Uterus (tissue), 2 donors: ENCODE data around the gene TMEM81.

Source experiments
- CTCF ChIP-seq, 4 experiments: fragments of 200-600 bp in 2 of 4; fragments of 450-650 bp in 2 of 4; sonication (generic) in 2 of 4; IDR thresholded peaks; one replicate each; pipeline ENCODE4 v1.5.1; 2016 to 2019; ENCODE audit warnings: antibody characterized with exemption in 4 of 4, mild to moderate bottlenecking in 2 of 4, moderate library complexity in 1 of 4
- POLR2A ChIP-seq, 2 donors: fragments of 450-650 bp; IDR thresholded peaks; one replicate each; pipeline ENCODE4 v1.6.1; 2016; ENCODE audit warnings: antibody characterized with exemption in 2 of 2, mild to moderate bottlenecking in 1 of 2, moderate library complexity in 1 of 2

DNA sequence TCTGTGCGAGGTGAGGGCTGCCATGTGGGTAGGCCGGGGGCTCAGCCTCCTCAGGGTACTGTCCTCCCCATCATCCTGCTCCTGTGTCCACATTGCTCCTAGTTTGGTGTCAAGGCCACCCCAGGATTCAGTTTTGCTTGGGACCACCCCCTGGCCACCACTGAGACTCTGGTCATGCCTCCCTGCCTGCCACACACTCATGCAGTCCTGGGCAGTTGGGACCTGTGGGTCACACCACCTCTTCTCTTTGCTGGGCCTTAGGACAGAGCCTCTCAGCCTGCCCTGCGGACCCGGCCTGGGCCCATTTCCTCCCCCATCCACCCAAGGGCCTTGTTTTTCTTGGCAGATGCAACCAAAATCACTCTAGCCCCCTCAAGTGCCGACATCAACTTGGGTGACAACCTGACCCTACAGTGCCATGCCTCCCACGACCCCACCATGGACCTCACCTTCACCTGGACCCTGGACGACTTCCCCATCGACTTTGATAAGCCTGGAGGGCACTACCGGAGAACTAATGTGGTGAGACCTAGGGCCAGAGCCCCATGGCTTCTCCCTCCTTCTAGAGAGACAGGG, 19.4 kb downstream of the TMEM81 start:
- no peak for TF ChIP-seq CTCF (IDR thresholded peaks at IDR 0.05)
- no peak for TF ChIP-seq POLR2A (IDR thresholded peaks at IDR 0.05)
